ENCODE data around the gene CXCL17. TPM values are rescaled to one million over a fixed set of nuclear protein-coding genes. Genes with fewer than 3 reads are reported as not detected.
A peak's percentile ranks its signal among the peaks of the same experiment; 100 is the strongest.

Gene CXCL17
- total RNA-seq, 2 experiments from 2014 or later: not detected

- DNase-seq: no peak
- intact Hi-C loops (cut with micrococcal nuclease): no loop called here
- H3K36me3 Mint-ChIP-seq (ENCODE audit: low read depth): peaks cover 19% of the 10 kb centered on the region
- H3K4me1 Mint-ChIP-seq (ENCODE audit: low read depth): peaks cover 28% of the 10 kb centered on the region
- no peak for TF ChIP-seq CTCF (IDR thresholded peaks at IDR 0.05)
- no peak overlapping the region for H3K4me3 Mint-ChIP-seq
- ATAC-seq: no peak
- H3K27ac Mint-ChIP-seq: no peak overlapping the region
- CTCF ChIA-PET: interaction anchor here (1.0 kb wide), 1 partner anchor 35 kb away, joined by 3 read pairs; no protein-coding TSS in a partner anchor
- no peaks in the 10 kb centered on the region for H3K27me3 Mint-ChIP-seq
- POLR2A ChIA-PET: no interaction called here
- no peaks in the 10 kb centered on the region for H3K9me3 Mint-ChIP-seq
These were observed 39.2 kb downstream of the CXCL17 start for GRCh38 chr19:42403586-42403985.

DNA sequence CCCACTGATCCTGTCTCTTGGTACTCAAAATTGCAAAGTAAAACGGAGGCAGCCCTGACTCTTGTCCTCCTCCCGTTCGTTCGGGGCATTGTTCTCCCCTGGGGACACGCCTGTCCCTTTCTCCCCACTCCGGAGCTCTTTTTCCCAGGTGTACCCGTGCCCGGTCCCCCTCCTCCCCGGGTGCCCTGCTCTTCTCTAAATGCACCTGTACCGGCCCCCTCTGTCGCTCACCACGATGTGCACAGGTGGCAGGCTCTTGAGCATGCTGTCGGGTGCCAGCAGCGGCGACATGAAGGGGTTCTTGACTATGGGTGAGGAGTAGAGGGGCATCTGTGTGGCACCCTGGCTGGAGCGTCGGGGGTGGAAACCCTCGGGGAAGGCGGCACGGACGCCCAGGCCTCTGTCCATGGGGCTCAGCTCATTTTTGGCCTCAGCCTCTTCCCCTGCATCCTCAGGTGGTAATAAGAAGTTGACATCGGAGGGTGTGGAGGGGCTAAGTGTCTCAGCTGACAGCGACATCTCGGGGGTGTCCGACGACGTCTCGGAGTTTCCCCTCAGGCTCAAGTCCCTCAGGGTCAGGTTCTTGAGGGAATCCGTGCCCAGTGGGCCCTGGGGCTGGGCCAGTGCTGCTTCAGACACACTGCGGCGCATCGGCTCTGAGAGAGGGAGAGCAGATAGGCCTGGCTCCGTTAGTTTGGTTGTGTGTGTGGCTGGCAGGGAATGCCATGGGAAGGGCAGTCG lies 40.2 kb downstream of the CXCL17 start:
- intact Hi-C loops (cut with micrococcal nuclease): no loop called here
- ATAC-seq (no peak), DNase-seq (no peak)
- ChIA-PET CTCF (interaction anchor here (1.1 to 3.2 kb wide), 4 partner anchors 9 to 294 kb away, joined by 3 to 17 read pairs (median 10); no protein-coding TSS in a partner anchor), POLR2A (interaction anchor here (1.6 kb wide), 1 partner anchor 18 kb away, joined by 4 read pairs; no protein-coding TSS in a partner anchor)
- Mint-ChIP-seq H3K9me3 (no peaks in the 10 kb centered on the region), H3K4me3 (peak overlapping the region; percentile 73), H3K27me3 (no peaks in the 10 kb centered on the region), H3K27ac (peak overlapping the region; percentile 30), H3K36me3 (ENCODE audit: low read depth) (peaks cover 15% of the 10 kb centered on the region), H3K4me1 (ENCODE audit: low read depth) (peaks cover 34% of the 10 kb centered on the region)
- no peak for TF ChIP-seq CTCF (IDR thresholded peaks at IDR 0.05)

GRCh38 chr19:42401365-42402303 lies 41.1 kb downstream of the CXCL17 start:
- peak overlapping the region; percentile 75 for H3K27ac Mint-ChIP-seq
- peak; percentile 95 for TF ChIP-seq CTCF (IDR thresholded peaks at IDR 0.05)
- POLR2A ChIA-PET: interaction anchor here (1.6 kb wide), 2 partner anchors 11 to 19 kb away, joined by 4 to 5 read pairs; no protein-coding TSS in a partner anchor

GRCh38 chr19:42400404-42400803 lies 42.3 kb downstream of the CXCL17 start:
- H3K27me3 Mint-ChIP-seq: no peaks in the 10 kb centered on the region
- CTCF ChIA-PET: interaction anchor here (0.6 to 3.2 kb wide), 17 partner anchors 11 to 291 kb away, joined by 3 to 19 read pairs (median 4); no protein-coding TSS in a partner anchor
- POLR2A ChIA-PET: interaction anchor here (1.0 to 1.6 kb wide), 2 partner anchors 12 to 23 kb away, joined by 4 to 5 read pairs; no protein-coding TSS in a partner anchor
- TF ChIP-seq CTCF (IDR thresholded peaks at IDR 0.05): no peak
- no peak overlapping the region for H3K27ac Mint-ChIP-seq
- H3K9me3 Mint-ChIP-seq: no peaks in the 10 kb centered on the region
- no peak for DNase-seq
- intact Hi-C loops (cut with micrococcal nuclease): no loop called here
- H3K36me3 Mint-ChIP-seq (ENCODE audit: low read depth): peaks cover 5% of the 10 kb centered on the region
- peaks cover 46% of the 10 kb centered on the region for H3K4me1 Mint-ChIP-seq (ENCODE audit: low read depth)
- no peak for ATAC-seq
- H3K4me3 Mint-ChIP-seq: peak overlapping the region; percentile 73

More at GRCh38 chr19:42401365-42402303, 41.1 kb downstream of the CXCL17 start:
- intact Hi-C loops (cut with micrococcal nuclease): no loop called here
- Mint-ChIP-seq H3K36me3 (ENCODE audit: low read depth) (peaks cover 9% of the 10 kb centered on the region), H3K4me3 (peak overlapping the region; percentile 73), H3K4me1 (ENCODE audit: low read depth) (peaks cover 40% of the 10 kb centered on the region), H3K27me3 (no peaks in the 10 kb centered on the region), H3K9me3 (no peaks in the 10 kb centered on the region)
- peak; percentile 47 for ATAC-seq
- peak; percentile 88 for DNase-seq
- CTCF ChIA-PET: interaction anchor here (0.6 to 3.2 kb wide), 18 partner anchors 10 to 293 kb away, joined by 3 to 19 read pairs (median 4); no protein-coding TSS in a partner anchor
